Right lobe of liver (tissue), 4 donors: Measurements from ENCODE around the gene TEX22.

Source experiments
- POLR2A ChIP-seq: fragments of 450-650 bp; IDR thresholded peaks from one replicate; pipeline ENCODE4 v1.6.1; 2017; ENCODE audit warnings: antibody characterized with exemption, mild to moderate bottlenecking
- TF ChIP-seq, protein P1 (sequence below), 4 donors: fragments of 200-600 bp in 3 of 4; fragments of 450-650 bp in 1 of 4; IDR thresholded peaks; one replicate each; pipeline versions ENCODE4 v1.5.1 to v1.8.0; 2016 to 2022; ENCODE audit warnings: antibody characterized with exemption in 4 of 4, mild to moderate bottlenecking in 2 of 4
- donor health status: DM: no; HTN: no; CAD: no.
- donor health status: DM: no; HTN: no; CAD: no.
- donor health status: DM: no; HTN: yes; CAD: no.

DNA sequence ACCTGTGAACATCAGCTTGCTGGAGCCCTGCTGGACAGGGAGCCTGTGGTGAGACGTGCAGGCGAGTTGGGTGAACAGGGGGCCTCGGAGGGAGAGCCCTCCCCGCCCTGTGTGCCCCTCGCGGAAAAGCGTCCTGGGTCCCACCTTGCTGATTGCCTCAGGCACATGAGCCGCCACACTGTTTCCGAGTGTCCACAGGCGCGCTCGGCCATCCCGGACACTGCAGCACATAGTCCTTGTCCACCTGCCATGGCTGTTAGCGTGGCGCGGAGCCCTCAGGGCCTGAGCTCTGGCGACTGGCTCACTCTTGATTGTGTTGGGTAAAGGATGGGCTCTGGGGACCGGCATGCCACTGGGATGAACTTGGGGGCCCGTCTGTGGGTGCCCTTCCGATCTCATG lies 43.8 kb upstream of the TEX22 start:
- TF ChIP-seq, protein P1, sequence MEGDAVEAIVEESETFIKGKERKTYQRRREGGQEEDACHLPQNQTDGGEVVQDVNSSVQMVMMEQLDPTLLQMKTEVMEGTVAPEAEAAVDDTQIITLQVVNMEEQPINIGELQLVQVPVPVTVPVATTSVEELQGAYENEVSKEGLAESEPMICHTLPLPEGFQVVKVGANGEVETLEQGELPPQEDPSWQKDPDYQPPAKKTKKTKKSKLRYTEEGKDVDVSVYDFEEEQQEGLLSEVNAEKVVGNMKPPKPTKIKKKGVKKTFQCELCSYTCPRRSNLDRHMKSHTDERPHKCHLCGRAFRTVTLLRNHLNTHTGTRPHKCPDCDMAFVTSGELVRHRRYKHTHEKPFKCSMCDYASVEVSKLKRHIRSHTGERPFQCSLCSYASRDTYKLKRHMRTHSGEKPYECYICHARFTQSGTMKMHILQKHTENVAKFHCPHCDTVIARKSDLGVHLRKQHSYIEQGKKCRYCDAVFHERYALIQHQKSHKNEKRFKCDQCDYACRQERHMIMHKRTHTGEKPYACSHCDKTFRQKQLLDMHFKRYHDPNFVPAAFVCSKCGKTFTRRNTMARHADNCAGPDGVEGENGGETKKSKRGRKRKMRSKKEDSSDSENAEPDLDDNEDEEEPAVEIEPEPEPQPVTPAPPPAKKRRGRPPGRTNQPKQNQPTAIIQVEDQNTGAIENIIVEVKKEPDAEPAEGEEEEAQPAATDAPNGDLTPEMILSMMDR (IDR thresholded peaks at IDR 0.05): no peak
- no peak for TF ChIP-seq POLR2A
